ENCODE data around the gene PCSK4. TPM values are rescaled to one million over a fixed set of nuclear protein-coding genes. Genes with fewer than 3 reads are reported as not detected.

PCSK4 gene
- total and polyA plus RNA-seq, 9 of the 15 experiments (the other 6 are each of a cell fraction or from before 2014, with no cell fraction given) = 0.01 to 9.1 (median 2.1) TPM; not detected in 1

GRCh38 chr19:1467490-1468273 lies 22.5 kb downstream of the PCSK4 start:
- Histone ChIP-seq H3K9me1 (ENCODE audit: control insufficient read depth, insufficient read depth, low read length) (no peaks in the 10 kb centered on the region), H4K20me1 (replicated peaks; ENCODE audit: control insufficient read depth, insufficient read depth, low read length) (peaks cover 14% of the 10 kb centered on the region), H3K36me3 (ENCODE audit: control insufficient read depth, insufficient read depth, low read length) (no peaks in the 10 kb centered on the region), H3K27me3 (ENCODE audit: control insufficient read depth in 2 of 2, insufficient read depth in 2 of 2, low read length in 2 of 2) (no peaks in the 10 kb centered on the region), H3K9me3 (replicated peaks; ENCODE audit: control insufficient read depth, insufficient read depth, low read depth, low read length) (no peaks in the 10 kb centered on the region), H3K27ac (ENCODE audit: extremely low read depth, low read depth, low read length) (no peak overlapping the region), H3K4me1 (replicated peaks in 1 of 2; ENCODE audit: control insufficient read depth in 2 of 2, insufficient read depth in 2 of 2, low read length in 2 of 2) (peaks cover 6 to 63% of the 10 kb centered on the region in 2 experiments; a peak in 4 of 5 replicates), H3K9ac (ENCODE audit: insufficient read depth in 1 of 2, low read depth in 2 of 2, low read length in 2 of 2) (no peak overlapping the region), H3K4me3 (no peak overlapping the region), H3K4me2 (ENCODE audit: insufficient read depth, low read length) (no peak overlapping the region), H3K79me2 (ENCODE audit: control insufficient read depth, insufficient read depth, low read length) (peaks cover 21% of the 10 kb centered on the region), H2AFZ (ENCODE audit: low read depth, low read length) (no peak overlapping the region)
- in situ Hi-C loops (cut with MboI) = no loop called here
- WGBS (ENCODE audit: insufficient coverage, low coverage, missing lambda C conversion rate) = 97% methylated on average over 16 of the region's 92 CpGs
- intact Hi-C loops (cut with micrococcal nuclease) = no loop called here
- no peak for FAIRE-seq
- CTCF ChIA-PET (ENCODE audit: low intra/inter-chr PET ratio) = no interaction called here
- no TSS peak for BruUV-seq (replicated peaks)
- no peak for ATAC-seq
- POLR2A ChIA-PET = interaction anchor here (0.7 to 1.2 kb wide), 3 partner anchors 10 to 201 kb away, joined by 3 to 8 read pairs (median 4); no protein-coding TSS in a partner anchor
- TF ChIP-seq RBM15 (IDR thresholded peaks at IDR 0.05; ENCODE audit: insufficient read depth, low read length) = no peak
- TF ChIP-seq RBFOX2 (IDR thresholded peaks at IDR 0.05; ENCODE audit: low read depth, low read length) = peak; percentile 12; the same call in 1 of the 2 replicates
- DNase-seq (ENCODE audit: extremely low read depth in 1 of 4, low spot score in 3 of 4) = no peak

DNA sequence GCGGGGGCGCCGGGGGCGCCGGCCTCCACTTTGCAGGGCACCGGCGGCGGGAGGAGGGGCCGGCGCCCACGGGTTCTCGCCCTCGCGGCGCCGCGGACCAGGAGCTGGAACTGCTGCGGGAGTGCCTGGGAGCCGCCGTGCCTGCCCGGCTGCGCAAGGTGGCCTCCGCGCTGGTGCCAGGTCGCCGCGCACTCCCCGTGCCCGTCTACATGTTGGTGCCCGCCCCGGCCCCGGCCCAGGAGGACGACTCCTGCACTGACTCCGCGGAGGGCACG lies 23.0 kb downstream of the PCSK4 start:
- DNase-seq (ENCODE audit: extremely low read depth in 1 of 4, low spot score in 3 of 4) (no peak), ATAC-seq (no peak), FAIRE-seq (no peak)
- BruUV-seq (replicated peaks) = no TSS peak
- Histone ChIP-seq H3K36me3 (ENCODE audit: control insufficient read depth, insufficient read depth, low read length) (no peaks in the 10 kb centered on the region), H3K27ac (ENCODE audit: extremely low read depth, low read depth, low read length) (no peak overlapping the region), H4K20me1 (replicated peaks; ENCODE audit: control insufficient read depth, insufficient read depth, low read length) (peaks cover 12% of the 10 kb centered on the region), H3K4me2 (ENCODE audit: insufficient read depth, low read length) (no peak overlapping the region), H3K9ac (ENCODE audit: insufficient read depth in 1 of 2, low read depth in 2 of 2, low read length in 2 of 2) (no peak overlapping the region), H3K27me3 (ENCODE audit: control insufficient read depth in 2 of 2, insufficient read depth in 2 of 2, low read length in 2 of 2) (no peaks in the 10 kb centered on the region), H3K9me3 (replicated peaks; ENCODE audit: control insufficient read depth, insufficient read depth, low read depth, low read length) (no peaks in the 10 kb centered on the region), H3K79me2 (ENCODE audit: control insufficient read depth, insufficient read depth, low read length) (peaks cover 16% of the 10 kb centered on the region), H3K4me1 (replicated peaks in 1 of 2; ENCODE audit: control insufficient read depth in 2 of 2, insufficient read depth in 2 of 2, low read length in 2 of 2) (peaks cover 6 to 58% of the 10 kb centered on the region in 2 experiments; a peak in 4 of 5 replicates), H3K9me1 (ENCODE audit: control insufficient read depth, insufficient read depth, low read length) (no peaks in the 10 kb centered on the region), H3K4me3 (no peak overlapping the region), H2AFZ (ENCODE audit: low read depth, low read length) (no peak overlapping the region)
- ChIA-PET POLR2A (interaction anchor here (0.7 to 1.2 kb wide), 3 partner anchors 10 to 201 kb away, joined by 3 to 8 read pairs (median 4); no protein-coding TSS in a partner anchor), CTCF (ENCODE audit: low intra/inter-chr PET ratio) (no interaction called here)
- TF ChIP-seq RBFOX2 (IDR thresholded peaks at IDR 0.05; ENCODE audit: low read depth, low read length) = 0 out of 2 replicates have a peak, but pooled peaks have one; percentile 11
- no peak for TF ChIP-seq RFX7 (CRISPR knock-in tag; IDR thresholded peaks at IDR 0.05)
- TF ChIP-seq PRPF4 (IDR thresholded peaks at IDR 0.05; ENCODE audit: insufficient read depth, low read depth, low read length, poor library complexity, severe bottlenecking) = no peak
- TF ChIP-seq ZNF740 (CRISPR knock-in tag; IDR thresholded peaks at IDR 0.05) = no peak
- no peak for TF ChIP-seq ZNF740 (tag; IDR thresholded peaks at IDR 0.05)
- 0 out of 2 replicates have a peak, but pooled peaks have one; percentile 35 for TF ChIP-seq HNRNPL (IDR thresholded peaks at IDR 0.05; ENCODE audit: low read depth, low read length)
- peak; percentile 19; the same call in 1 of the 2 replicates for TF ChIP-seq POLR2G (IDR thresholded peaks at IDR 0.05; ENCODE audit: low read depth, low read length)
- TF ChIP-seq LEF1 (IDR thresholded peaks at IDR 0.05) = no peak
- no peak for TF ChIP-seq KLF6 (CRISPR knock-in tag; IDR thresholded peaks at IDR 0.05; ENCODE audit: borderline replicate concordance)
- intact Hi-C loops (cut with micrococcal nuclease) = no loop called here
- 93% methylated on average over 3 of the region's 36 CpGs for WGBS (ENCODE audit: insufficient coverage, low coverage, missing lambda C conversion rate)
- in situ Hi-C loops (cut with MboI) = no loop called here
